GM12878 (cell line): ENCODE results near the gene RAF1. TPM values are rescaled to one million over a fixed set of nuclear protein-coding genes. Genes with fewer than 3 reads are reported as not detected.

Experiments
- ATAC-seq: fragments of 200-7000 bp; cut with Tn5 transposase; 3 replicates; pipeline ENCODE4 v1.9.1; 2020; ENCODE audit warnings: mild to moderate bottlenecking, moderate library complexity
- BruUV-seq: library from RNA; stranded (reverse); fragments of 400-500 nt; replicated peaks from 2 replicates; lab custom pipeline; 2021; lab: Mats Ljungman, UMichigan
- CTCF ChIA-PET: fragments of 300-600 bp; sonication (Branson Sonifier 250); formaldehyde crosslinking; extraction: SDS; loops from one replicate; lab custom pipeline; 2021; ENCODE audit warnings: inconsistent platforms; lab: Yijun Ruan, JAX
- POLR2A ChIA-PET: fragments of 350-600 bp; formaldehyde crosslinking; extraction: SDS; loops from one replicate; lab custom pipeline; 2021; ENCODE audit warnings: inconsistent platforms; lab: Charles Lee
- RAD21 ChIA-PET: fragments of 300-600 bp; sonication (Branson Sonifier 250); formaldehyde crosslinking; loops from one replicate; lab custom pipeline; 2023; ENCODE audit warnings: antibody characterized with exemption; ENCODE audit not compliant: unreplicated experiment; lab: Charles Lee
- SMC1A ChIA-PET: fragments of 300-600 bp; sonication (Branson Sonifier 250); formaldehyde crosslinking; loops from one replicate; lab custom pipeline; 2023; ENCODE audit not compliant: unreplicated experiment, uncharacterized antibody; lab: Charles Lee
- DNase-seq: peaks from one replicate; pipeline ENCODE4 v3.0.0-alpha.2; 2011; ENCODE audit warnings: low read depth, low spot score
- FAIRE-seq: peaks from 3 replicates; lab custom pipeline; 2011; peaks lifted over from hg19 to GRCh38; lab: Jason Lieb, UNC
- H2AFZ ChIP-seq: 2 replicates; pipeline ENCODE4 v1.6.0; 2011; ENCODE audit warnings: low read depth, low read length, control low read depth; ENCODE audit not compliant: control insufficient read depth
- H3K27ac ChIP-seq: 2 replicates; pipeline ENCODE4 v1.5.1; 2011; ENCODE audit warnings: control low read depth; ENCODE audit not compliant: control insufficient read depth, insufficient read depth
- H3K27me3 ChIP-seq, 2 experiments: replicated peaks in 1 of 2; 2 replicates each; pipeline versions ENCODE4 v1.6.0 to v1.6.1; 2011; ENCODE audit warnings: low read length in 1 of 2; ENCODE audit not compliant: control insufficient read depth in 2 of 2, insufficient read depth in 2 of 2
- H3K36me3 ChIP-seq, 2 experiments: 2 replicates each; pipeline ENCODE4 v1.5.1; 2011; ENCODE audit warnings: low read length in 1 of 2; ENCODE audit not compliant: control insufficient read depth in 2 of 2, insufficient read depth in 2 of 2
- H3K4me1 ChIP-seq: 2 replicates; pipeline ENCODE4 v1.6.1; 2011; ENCODE audit warnings: mild to moderate bottlenecking, low read length, moderate library complexity, mixed read lengths; ENCODE audit not compliant: control insufficient read depth, insufficient read depth
- H3K4me2 ChIP-seq: 2 replicates; pipeline ENCODE4 v1.6.0; 2011; ENCODE audit warnings: control low read depth; ENCODE audit not compliant: control insufficient read depth, insufficient read depth
- H3K4me3 ChIP-seq: fragments of 200-600 bp; sonication (generic); 2 replicates; pipeline ENCODE4 v1.5.1; 2016
- H3K79me2 ChIP-seq: 2 replicates; pipeline ENCODE4 v1.6.0; 2011; ENCODE audit warnings: low read length; ENCODE audit not compliant: control insufficient read depth, insufficient read depth
- H3K9ac ChIP-seq: 2 replicates; pipeline ENCODE4 v1.8.0; 2011; ENCODE audit warnings: low read length, control low read depth, mixed read lengths; ENCODE audit not compliant: control insufficient read depth, insufficient read depth
- H3K9me3 ChIP-seq: replicated peaks from 3 replicates; pipeline ENCODE4 v1.5.1; 2011; ENCODE audit warnings: mild to moderate bottlenecking, low read length; ENCODE audit not compliant: control insufficient read depth, insufficient read depth
- H4K20me1 ChIP-seq: 2 replicates; pipeline ENCODE4 v1.6.0; 2011; ENCODE audit not compliant: control insufficient read depth, insufficient read depth
- ATF7 ChIP-seq: fragments of 450-650 bp; IDR thresholded peaks from 2 replicates; pipeline ENCODE4 v1.6.1; 2016; ENCODE audit warnings: low read depth, mild to moderate bottlenecking
- BACH1 ChIP-seq: fragments of 450-650 bp; IDR thresholded peaks from 2 replicates; pipeline ENCODE4 v1.6.1; 2017; ENCODE audit warnings: mild to moderate bottlenecking, borderline replicate concordance
- BRCA1 ChIP-seq: IDR thresholded peaks from 2 replicates; pipeline ENCODE4 v1.6.1; 2011; ENCODE audit warnings: low read depth, low read length, improper control_type of control experiment
- CBX3 ChIP-seq: fragments of 200-600 bp; sonication (generic); IDR thresholded peaks from 2 replicates; pipeline ENCODE4 v1.6.1; 2016; ENCODE audit warnings: low read depth, borderline replicate concordance
- CEBPB ChIP-seq, 2 experiments: fragments of 150-350 bp in 1 of 2; IDR thresholded peaks; 2 replicates each; pipeline ENCODE4 v1.6.1; 2012 to 2014; ENCODE audit warnings: low read depth in 2 of 2, low read length in 2 of 2, borderline replicate concordance in 1 of 2, inconsistent platforms in 1 of 2
- CHD4 ChIP-seq: fragments of 200-600 bp; sonication (generic); IDR thresholded peaks from 2 replicates; pipeline ENCODE4 v1.6.1; 2016; ENCODE audit warnings: mild to moderate bottlenecking
- CREB1 ChIP-seq: IDR thresholded peaks from 2 replicates; pipeline ENCODE4 v1.6.1; 2012; ENCODE audit warnings: low read depth, mild to moderate bottlenecking, inconsistent platforms
- DPF2 ChIP-seq: fragments of 450-650 bp; IDR thresholded peaks from 2 replicates; pipeline ENCODE4 v1.6.1; 2017; ENCODE audit warnings: mild to moderate bottlenecking
- EGR1 ChIP-seq, 2 experiments: IDR thresholded peaks; 1 replicate in 1 of 2; 2 replicates in 1 of 2; pipeline ENCODE4 v1.6.1; 2011 to 2012; ENCODE audit warnings: low read depth in 2 of 2, low read length in 2 of 2, borderline replicate concordance in 1 of 2, mild to moderate bottlenecking in 1 of 2, moderate library complexity in 1 of 2
- GATAD2B ChIP-seq: fragments of 450-650 bp; conservative IDR thresholded peaks from 2 replicates; pipeline ENCODE4 v1.6.1; 2017; ENCODE audit warnings: low read depth, mild to moderate bottlenecking, moderate library complexity
- HDAC6 ChIP-seq: fragments of 200-600 bp; sonication (generic); IDR thresholded peaks from one replicate; pipeline ENCODE4 v1.8.0; 2017; ENCODE audit warnings: antibody characterized with exemption; ENCODE audit not compliant: unreplicated experiment
- IKZF2 ChIP-seq, 2 experiments: fragments of 450-650 bp; IDR thresholded peaks; 2 replicates each; pipeline ENCODE4 v1.6.1; 2017; ENCODE audit warnings: mild to moderate bottlenecking in 2 of 2, moderate library complexity in 2 of 2
- KAT2A ChIP-seq: conservative IDR thresholded peaks from 2 replicates; pipeline ENCODE4 v1.6.1; 2011; ENCODE audit warnings: low read depth, low read length; ENCODE audit not compliant: control insufficient read depth
- MXI1 ChIP-seq: fragments of 150-350 bp; IDR thresholded peaks from 2 replicates; pipeline ENCODE4 v1.6.1; 2011; ENCODE audit warnings: low read depth, mild to moderate bottlenecking, inconsistent platforms, low read length, improper control_type of control experiment
- PAX5 ChIP-seq: IDR thresholded peaks from 2 replicates; pipeline ENCODE4 v1.6.1; 2011; ENCODE audit warnings: low read depth, low read length, borderline replicate concordance
- POLR2A ChIP-seq: IDR thresholded peaks from 2 replicates; pipeline ENCODE4 v1.6.1; 2011; ENCODE audit warnings: low read depth, mild to moderate bottlenecking, low read length
- RAD51 ChIP-seq: fragments of 450-650 bp; IDR thresholded peaks from 2 replicates; pipeline ENCODE4 v1.6.1; 2016; ENCODE audit warnings: moderate library complexity, mild to moderate bottlenecking, inconsistent platforms
- RELA ChIP-seq: fragments of 450-650 bp; IDR thresholded peaks from 2 replicates; pipeline ENCODE4 v1.8.0; 2014; ENCODE audit warnings: borderline replicate concordance; ENCODE audit not compliant: partially characterized antibody
- RFX5 ChIP-seq: IDR thresholded peaks from 2 replicates; pipeline ENCODE4 v1.6.1; 2011; ENCODE audit warnings: low read depth, low read length, improper control_type of control experiment
- STAT1 ChIP-seq: fragments of 450-650 bp; conservative IDR thresholded peaks from 2 replicates; pipeline ENCODE4 v1.6.1; 2014; ENCODE audit warnings: antibody characterized with exemption, mild to moderate bottlenecking
- TAF1 ChIP-seq: IDR thresholded peaks from 2 replicates; pipeline ENCODE4 v1.6.1; 2011; ENCODE audit warnings: mild to moderate bottlenecking, low read depth, low read length, borderline replicate concordance
- TBL1XR1 ChIP-seq: IDR thresholded peaks from 2 replicates; pipeline ENCODE4 v1.6.1; 2012; ENCODE audit warnings: low read depth, low read length, improper control_type of control experiment
- TCF7 ChIP-seq: IDR thresholded peaks from 2 replicates; pipeline ENCODE4 v1.6.1; 2014; ENCODE audit warnings: antibody characterized with exemption, borderline replicate concordance
- ZNF207 ChIP-seq: fragments of 450-650 bp; IDR thresholded peaks from 2 replicates; pipeline ENCODE4 v1.6.1; 2014; ENCODE audit warnings: antibody characterized with exemption, mild to moderate bottlenecking, borderline replicate concordance
- ZNF384 ChIP-seq: IDR thresholded peaks from 2 replicates; pipeline ENCODE4 v1.6.1; 2012; ENCODE audit warnings: low read depth, mild to moderate bottlenecking, low read length, improper control_type of control experiment, borderline replicate concordance
- WGBS: methylation state at CpG from one replicate; pipeline ENCODE4 v1.1.6; 2016; ENCODE audit warnings: low lambda C conversion rate; ENCODE audit not compliant: insufficient replicate concordance, insufficient coverage; ENCODE audit errors: missing lambda C conversion rate; 5-methylcytosine and 5-hydroxymethylcytosine counted together
- in situ Hi-C: fragments of 300-500 bp; cut with MboI; formaldehyde crosslinking; loops from 9 replicates; pipeline ENCODE4 v1.14.3; 2018; ENCODE audit warnings: mixed read lengths
- intact Hi-C: fragments of 100-400 bp; cut with micrococcal nuclease; formaldehyde crosslinking; loops from one replicate; pipeline ENCODE4 v1.14.2; 2022; ENCODE audit not compliant: unreplicated experiment
- polyA plus RNA-seq, 11 experiments: library from polyadenylated mRNA; depleted of rRNA in 4 of 11; unstranded in 6 of 11; stranded (reverse) in 5 of 11; fragments of >200 nt; fragmentation: Nextera tagmentation in 4 of 11; fragmentation: Illumina TruSeq in 1 of 11; extraction: Ambion mirVana in 4 of 11; extraction: Trizol in 1 of 11; gene quantifications; 1 replicate in 1 of 11; 2 replicates in 10 of 11; pipeline versions ENCODE4 v1.2.1 to v1.2.3, GENCODE V29; 2011 to 2016; ENCODE audit warnings: inconsistent platforms in 2 of 11, missing spikeins in 2 of 11, low read depth in 1 of 11
- total RNA-seq, 4 experiments: library from RNA; depleted of rRNA in 3 of 4; stranded (reverse); fragments of >200 nt in 3 of 4; fragmentation: Illumina TruSeq in 1 of 4; extraction: Trizol in 1 of 4; gene quantifications; 2 replicates each; pipeline versions ENCODE4 v1.2.1 to v1.2.3, GENCODE V29; 2013 to 2021
- TF ChIP-seq, protein P1 (sequence below): IDR thresholded peaks from 2 replicates; pipeline ENCODE4 v1.6.1; 2011; ENCODE audit warnings: low read depth, mild to moderate bottlenecking, low read length, moderate library complexity, borderline replicate concordance; ENCODE audit errors: extremely low read depth

Gene RAF1
- total and polyA plus RNA-seq, 10 of the 15 experiments (the other 5 are each of a cell fraction or from before 2014, with no cell fraction given), result 20.4 to 151 (median 77.8) TPM

- DNase-seq (peak; percentile 85), FAIRE-seq (peak; percentile 80), ATAC-seq (peak; percentile 82)
- SMC1A ChIA-PET, result interaction anchor here (0.6 to 10.1 kb wide), 8 partner anchors 8 to 85 kb away, joined by 3 to 140 read pairs (median 4); partner anchors contain the start of gene RAF1
- Histone ChIP-seq H4K20me1 (no peaks in the 10 kb centered on the region), H3K4me3 (peak overlapping the region; percentile 59), H2AFZ (no peak overlapping the region), H3K9me3 (no peaks in the 10 kb centered on the region), H3K4me2 (peak overlapping the region; percentile 36), H3K27me3 (no peaks in the 10 kb centered on the region), H3K27ac (peak overlapping the region; percentile 88), H3K9ac (no peak overlapping the region), H3K4me1 (peaks cover 26% of the 10 kb centered on the region), H3K36me3 (no peaks in the 10 kb centered on the region; a peak in 1 of 4 replicates), H3K79me2 (peaks cover 88% of the 10 kb centered on the region)
- WGBS, result 9% methylated on average over 12 of the region's 12 CpGs
- in situ Hi-C loops (no loop called here), intact Hi-C loops (no loop called here)
- POLR2A ChIA-PET, result interaction anchor here (0.5 to 6.4 kb wide), 6 partner anchors 12 to 180 kb away, joined by 3 to 125 read pairs (median 4); partner anchors contain the start of gene RAF1
- RAD21 ChIA-PET, result interaction anchor here (0.6 to 6.9 kb wide), 8 partner anchors 12 to 90 kb away, joined by 3 to 72 read pairs (median 4); no protein-coding TSS in a partner anchor
- CTCF ChIA-PET, result interaction anchor here (0.8 to 4.4 kb wide), 5 partner anchors 9 to 86 kb away, joined by 3 to 30 read pairs (median 3); partner anchors contain the start of gene RAF1
- BruUV-seq, result no TSS peak
- TF ChIP-seq CBX3 (no peak), RFX5 (no peak), BRCA1 (no peak), ATF7 (peak; percentile 70), DPF2 (peak; percentile 48; the same call in 1 of the 2 replicates), ZNF207 (0 out of 2 replicates have a peak, but pooled peaks have one; percentile 64), TAF1 (no peak), ZNF384 (peak; percentile 63; the same call in 1 of the 2 replicates), CHD4 (no peak), TCF7 (no peak), HDAC6 (no peak), IKZF2 (IDR thresholded peaks at IDR 0.05) (peak; percentile 90 to 91), PAX5 (no peak), GATAD2B (no peak), RELA (no peak), KAT2A (no peak), TBL1XR1 (0 out of 2 replicates have a peak, but pooled peaks have one; percentile 40), BACH1 (no peak), RAD51 (no peak), STAT1 (no peak), CEBPB (IDR thresholded peaks at IDR 0.05; ENCODE audit: borderline replicate concordance in 1 of 2, low read depth in 2 of 2, low read length in 2 of 2) (no peak), MXI1 (no peak), EGR1 (IDR thresholded peaks at IDR 0.05; ENCODE audit: borderline replicate concordance in 1 of 2, low read depth in 2 of 2, low read length in 2 of 2) (no peak), CREB1 (no peak), POLR2A (no peak)
- TF ChIP-seq, protein P1, sequence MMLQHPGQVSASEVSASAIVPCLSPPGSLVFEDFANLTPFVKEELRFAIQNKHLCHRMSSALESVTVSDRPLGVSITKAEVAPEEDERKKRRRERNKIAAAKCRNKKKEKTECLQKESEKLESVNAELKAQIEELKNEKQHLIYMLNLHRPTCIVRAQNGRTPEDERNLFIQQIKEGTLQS, result no peak
Observed at GRCh38 chr3:12648384-12648959, 15.4 kb downstream of the RAF1 start.
